ENCODE results near the gene TBC1D10B. TPM values are rescaled to one million over a fixed set of nuclear protein-coding genes. Genes with fewer than 3 reads are reported as not detected.

Gene TBC1D10B
- total RNA-seq, 1 experiment from 2014 or later: 49.2 TPM

- Histone ChIP-seq H3K36me3 (ENCODE audit: control insufficient read depth in 1 of 2, insufficient read depth in 2 of 2, low read length in 2 of 2) (peaks cover 2 to 10% of the 10 kb centered on the region in 2 experiments; a peak in 1 of 4 replicates), H3K9me3 (ENCODE audit: control insufficient read depth in 1 of 2, insufficient read depth in 1 of 2, low read depth in 1 of 2, low read length in 2 of 2) (no peaks in the 10 kb centered on the region), H3K4me2 (ENCODE audit: low read length) (peak within 1 kb of the TSS; percentile 88), H2AFZ (ENCODE audit: low read depth, low read length, poor library complexity, severe bottlenecking) (peak within 1 kb of the TSS; percentile 5), H3K4me3 (replicated peaks in 1 of 2; ENCODE audit: low read depth in 1 of 2, low read length in 2 of 2) (peak within 1 kb of the TSS; percentile 80 to 93), H3K4me1 (ENCODE audit: control insufficient read depth in 1 of 2, insufficient read depth in 2 of 2, low read length in 2 of 2) (peaks cover 18 to 26% of the 10 kb centered on the region in 2 experiments), H3K27ac (ENCODE audit: low read depth, low read length) (peak within 1 kb of the TSS; percentile 87), H4K20me1 (ENCODE audit: insufficient read depth) (no peaks in the 10 kb centered on the region), H3K79me2 (ENCODE audit: insufficient read depth, low read length) (peaks cover 29% of the 10 kb centered on the region), H3K9ac (ENCODE audit: low read length) (peak within 1 kb of the TSS; percentile 88), H3K9me2 (ENCODE audit: insufficient read depth) (no peaks in the 10 kb centered on the region), H3K27me3 (ENCODE audit: insufficient read depth, low read length) (no peaks in the 10 kb centered on the region)
- ChIA-PET POLR2A (interaction anchor here (1.3 to 2.7 kb wide), 5 partner anchors 10 to 72 kb away, joined by 3 to 10 read pairs (median 9); partner anchors contain the start of genes TBC1D10B and ZNF48), RAD21 (ENCODE audit: low non-redundant PET in 1 of 2, low total read pairs in 2 of 2, uncharacterized antibody in 2 of 2, unreplicated experiment in 2 of 2) (interaction anchor here (0.6 to 1.0 kb wide), 4 partner anchors 10 to 97 kb away, joined by 3 to 6 read pairs (median 4); no protein-coding TSS in a partner anchor), CTCF (interaction anchor here (0.9 to 1.7 kb wide), 8 partner anchors 10 to 315 kb away, joined by 3 to 5 read pairs (median 4); partner anchors contain the start of genes DCTPP1, PRR14, TBX6 and ZNF48)
- TSS peak; percentile 85 for BruUV-seq (replicated peaks)
- peak; percentile 73 for DNase-seq (ENCODE audit: low read depth, low spot score)
- intact Hi-C loops (cut with micrococcal nuclease): loop anchor here (5.0 kb wide), 1 partner anchor 315 kb away; the partner anchor contains the start of gene TBX6
- peak; percentile 87 for ATAC-seq
- TF ChIP-seq EGR1 (IDR thresholded peaks at IDR 0.05; ENCODE audit: low read depth): peak; percentile 87
- no peak for TF ChIP-seq CEBPB (IDR thresholded peaks at IDR 0.05; ENCODE audit: low read depth)
- no peak for TF ChIP-seq REST (IDR thresholded peaks at IDR 0.05; ENCODE audit: low read depth)
- TF ChIP-seq EZH2phosphoT487 (IDR thresholded peaks at IDR 0.05; ENCODE audit: borderline replicate concordance): no peak
- peak; percentile 64 for TF ChIP-seq SP1 (IDR thresholded peaks at IDR 0.05; ENCODE audit: low read depth)
- no peak for TF ChIP-seq CBX3 (IDR thresholded peaks at IDR 0.05; ENCODE audit: low read depth)
- TF ChIP-seq YY1 (IDR thresholded peaks at IDR 0.05; ENCODE audit: extremely low read depth, insufficient replicate concordance, low read depth, low read length): peak; percentile 4
- TF ChIP-seq TCF7L2 (IDR thresholded peaks at IDR 0.05; ENCODE audit: borderline replicate concordance, extremely low read depth, insufficient read depth, insufficient read length): no peak
- TF ChIP-seq FOSL1 (IDR thresholded peaks at IDR 0.05; ENCODE audit: low read depth): no peak
- TF ChIP-seq ZFX (IDR thresholded peaks at IDR 0.05): peak; percentile 90
- TF ChIP-seq EZH2 (IDR thresholded peaks at IDR 0.05): no peak
- peak; percentile 97 for TF ChIP-seq MAX (IDR thresholded peaks at IDR 0.05)
- TF ChIP-seq JUND (IDR thresholded peaks at IDR 0.05): no peak
- TF ChIP-seq POLR2A (IDR thresholded peaks at IDR 0.05; ENCODE audit: borderline replicate concordance, extremely low read depth, insufficient read depth, insufficient read length): peak; percentile 35
- TF ChIP-seq RAD21 (IDR thresholded peaks at IDR 0.05; ENCODE audit: low read depth): no peak
- TF ChIP-seq SIN3A (IDR thresholded peaks at IDR 0.05; ENCODE audit: low read depth): peak; percentile 86
- TF ChIP-seq ATF3 (IDR thresholded peaks at IDR 0.05): no peak
- no peak for TF ChIP-seq ZBTB33 (IDR thresholded peaks at IDR 0.05; ENCODE audit: extremely low read depth, insufficient replicate concordance, low read length)
- TF ChIP-seq ZNF274 (IDR thresholded peaks at IDR 0.05; ENCODE audit: low read depth, low read length): no peak
These were observed 37.0 kb upstream of the TBC1D10B start, which contains the start of gene ZNF771 for GRCh38 chr16:30407102-30407803. ZNF771 (plus strand) TSS chr16:30407606; CDS start chr16:30408054, 448 bp downstream.
